K562 (cell line): ENCODE measurements around the gene SIRT7. TPM values are rescaled to one million over a fixed set of nuclear protein-coding genes. Genes with fewer than 3 reads are reported as not detected.

Experiments
- FOSL1 ChIP-seq: fragments of 200-800 bp; sonication (Bioruptor generic); conservative IDR thresholded peaks from 2 replicates; pipeline ENCODE4 v1.6.1; 2016; ENCODE audit warnings: missing genetic modification characterization, missing compliant biosample characterization
- FUS ChIP-seq: fragments of 200-400 bp; formaldehyde crosslinking; optimal IDR thresholded peaks from 2 replicates; pipeline ENCODE3; 2017; ENCODE audit warnings: low read depth, low read length
- MBD2 ChIP-seq: sonication (generic); IDR thresholded peaks from 2 replicates; pipeline ENCODE4 v1.6.1; 2016; ENCODE audit warnings: low read depth, borderline replicate concordance
- NR2C1 ChIP-seq, 2 experiments: fragments of 450-650 bp; IDR thresholded peaks; 2 replicates each; pipeline ENCODE4 v1.6.1; 2017; ENCODE audit warnings: mild to moderate bottlenecking in 2 of 2, antibody characterized with exemption in 1 of 2, inconsistent platforms in 1 of 2, missing compliant biosample characterization in 1 of 2, missing genetic modification characterization in 1 of 2
- PHF21A ChIP-seq: fragments of 450-650 bp; IDR thresholded peaks from 2 replicates; pipeline ENCODE4 v1.6.1; 2017; ENCODE audit warnings: low read depth, borderline replicate concordance
- SAP30 ChIP-seq: fragments of 200-600 bp; sonication (generic); IDR thresholded peaks from 2 replicates; pipeline ENCODE4 v1.6.1; 2012; ENCODE audit warnings: borderline replicate concordance, low read depth, mild to moderate bottlenecking, moderate library complexity, low read length, control low read depth, inconsistent platforms; ENCODE audit not compliant: insufficient read depth, poor library complexity, severe bottlenecking
- SETDB1 ChIP-seq: IDR thresholded peaks from one replicate; pipeline ENCODE4 v1.6.1; 2012; ENCODE audit warnings: low read length, control low read depth, inconsistent platforms
- USF2 ChIP-seq: sonication (generic); formaldehyde crosslinking; IDR thresholded peaks from 2 replicates; pipeline ENCODE4 v1.5.0; 2020; ENCODE audit warnings: missing genetic modification reagents
- ZMIZ1 ChIP-seq, 2 experiments: fragments of 150-350 bp in 1 of 2; IDR thresholded peaks; 2 replicates each; pipeline ENCODE4 v1.6.1; 2012 to 2016; ENCODE audit warnings: low read depth in 2 of 2, low read length in 2 of 2, mild to moderate bottlenecking in 1 of 2, moderate library complexity in 1 of 2
- ZNF449 ChIP-seq: fragments of 250-450 bp; sonication (Bioruptor Pico); IDR thresholded peaks from 2 replicates; pipeline ENCODE4 v1.8.0; 2022; ENCODE audit warnings: moderate library complexity, mild to moderate bottlenecking, inconsistent platforms
- ZNF584 ChIP-seq: fragments of 200-800 bp; sonication (Bioruptor generic); IDR thresholded peaks from 2 replicates; pipeline ENCODE4 v1.6.1; 2016; ENCODE audit warnings: low read depth, mild to moderate bottlenecking, missing genetic modification characterization, missing compliant biosample characterization
- ZNF668 ChIP-seq: fragments of 250-450 bp; sonication (Bioruptor Pico); IDR thresholded peaks from 2 replicates; pipeline ENCODE4 v1.8.0; 2022; ENCODE audit warnings: mild to moderate bottlenecking, inconsistent platforms
- polyA plus RNA-seq, 8 experiments: library from polyadenylated mRNA; depleted of rRNA in 4 of 8; stranded (reverse) in 5 of 8; unstranded in 3 of 8; fragments of >200 nt; fragmentation: Nextera tagmentation in 2 of 8; fragmentation: Illumina TruSeq in 1 of 8; extraction: Ambion mirVana in 2 of 8; extraction: Trizol in 1 of 8; gene quantifications; 2 replicates each; pipeline versions ENCODE4 v1.2.1 to v1.2.3, GENCODE V29; 2011 to 2014; ENCODE audit warnings: inconsistent platforms in 1 of 8, missing spikeins in 1 of 8
- total RNA-seq, 7 experiments: library from RNA; depleted of rRNA in 6 of 7; stranded (reverse); fragments of >200 nt in 6 of 7; fragmentation: Illumina TruSeq in 2 of 7; extraction: Trizol in 2 of 7; gene quantifications; 2 replicates each; pipeline versions ENCODE4 v1.2.1 to v1.2.3, GENCODE V29; 2011 to 2021; ENCODE audit warnings: low replicate concordance in 1 of 7

Gene SIRT7
- total and polyA plus RNA-seq, 9 of the 15 experiments (the other 6 are each of a cell fraction or from before 2014, with no cell fraction given), result 1.6 to 54.8 (median 20.3) TPM

DNA sequence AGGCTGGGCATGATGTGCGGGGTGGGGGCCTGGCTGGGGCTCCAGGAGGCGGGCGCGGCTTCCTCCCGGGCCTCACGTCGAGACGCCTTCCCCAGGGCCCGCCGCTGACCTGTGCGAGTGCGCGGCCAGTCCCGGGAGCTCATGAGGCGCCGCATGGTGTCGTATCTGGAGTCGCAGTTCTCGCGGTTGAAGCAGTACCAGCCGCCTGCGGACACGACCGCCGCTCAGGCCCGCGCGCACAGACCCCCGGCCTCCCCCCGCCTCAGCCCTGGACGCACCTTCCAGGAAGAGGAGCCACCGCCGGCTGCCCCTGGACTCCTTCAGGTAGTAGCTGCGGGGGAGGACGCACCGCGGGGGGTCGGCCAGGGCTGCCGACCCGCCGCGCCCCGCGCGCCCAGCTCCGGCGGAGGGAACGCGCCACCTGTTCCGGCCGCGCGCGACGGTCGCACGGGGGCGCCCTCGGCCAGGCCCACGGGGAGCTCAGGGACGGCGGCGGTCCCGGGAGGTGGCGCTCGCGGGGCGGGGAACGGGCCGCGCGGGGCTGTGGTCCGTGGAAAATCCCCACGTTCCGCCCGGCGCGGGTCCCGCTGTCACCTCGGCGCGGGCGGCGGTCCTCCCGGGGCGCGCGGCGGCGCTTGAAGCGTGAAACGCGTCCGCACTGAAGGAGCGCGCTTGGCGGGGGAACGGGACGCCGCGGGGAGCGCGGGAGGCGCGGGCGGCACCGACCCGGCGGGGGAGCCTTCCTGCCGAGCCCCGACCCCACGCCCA is 41.6 kb upstream of the SIRT7 start (continued):
- no peak for TF ChIP-seq USF2 (CRISPR knock-in tag)
- no peak for TF ChIP-seq FOSL1 (tag)
- TF ChIP-seq ZMIZ1 (IDR thresholded peaks at IDR 0.05; ENCODE audit: low read depth in 2 of 2, low read length in 2 of 2), result no peak
- TF ChIP-seq SETDB1, result no peak
- no peak for TF ChIP-seq ZNF668 (CRISPR knock-in tag)
- no peak for TF ChIP-seq SAP30
- TF ChIP-seq PHF21A, result no peak
- no peak for TF ChIP-seq NR2C1 (IDR thresholded peaks at IDR 0.05)
- TF ChIP-seq NR2C1 (tag; IDR thresholded peaks at IDR 0.05), result no peak
- no peak for TF ChIP-seq ZNF449 (CRISPR knock-in tag)
- peak; percentile 22 for TF ChIP-seq FUS
- peak; percentile 38; the same call in 1 of the 2 replicates for TF ChIP-seq ZNF584 (CRISPR knock-in tag)
- no peak for TF ChIP-seq MBD2
